Sigmoid colon (tissue), 4 donors: ENCODE data around the gene KDM4E.

Source experiments
- POLR2AphosphoS5 ChIP-seq, 4 donors: sonication (generic); formaldehyde crosslinking; IDR thresholded peaks; one replicate each; pipeline ENCODE4 v1.6.1; 2017; ENCODE audit warnings: antibody characterized with exemption in 4 of 4
- TF ChIP-seq, protein P1 (sequence below), 4 experiments: fragments of 450-650 bp in 3 of 4; fragments of 200-600 bp in 1 of 4; IDR thresholded peaks; one replicate each; pipeline ENCODE4 v1.5.1; 2016 to 2019; ENCODE audit warnings: antibody characterized with exemption in 4 of 4, mild to moderate bottlenecking in 3 of 4, moderate library complexity in 2 of 4

DNA sequence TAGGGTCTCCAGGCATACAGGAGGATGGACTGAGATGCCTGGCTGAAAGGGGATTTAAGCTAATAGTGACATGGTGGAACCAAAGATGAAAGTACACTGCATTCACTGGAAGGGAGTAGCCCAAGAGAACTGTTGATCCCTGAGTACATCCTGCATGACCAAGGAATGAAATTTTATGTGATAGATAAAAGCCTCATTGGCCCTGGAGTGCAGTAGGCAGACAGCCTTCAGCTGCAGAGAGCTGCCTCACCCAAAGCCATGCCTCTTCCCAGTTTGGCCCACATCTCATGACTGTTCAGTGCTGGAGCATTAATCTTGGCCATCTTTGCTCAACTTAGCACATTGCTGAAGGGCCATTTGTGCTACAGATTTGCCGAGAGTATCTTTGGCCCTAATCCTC, 8.0 kb downstream of the KDM4E start:
- no peak for TF ChIP-seq POLR2AphosphoS5 (IDR thresholded peaks at IDR 0.05)
- TF ChIP-seq, protein P1, sequence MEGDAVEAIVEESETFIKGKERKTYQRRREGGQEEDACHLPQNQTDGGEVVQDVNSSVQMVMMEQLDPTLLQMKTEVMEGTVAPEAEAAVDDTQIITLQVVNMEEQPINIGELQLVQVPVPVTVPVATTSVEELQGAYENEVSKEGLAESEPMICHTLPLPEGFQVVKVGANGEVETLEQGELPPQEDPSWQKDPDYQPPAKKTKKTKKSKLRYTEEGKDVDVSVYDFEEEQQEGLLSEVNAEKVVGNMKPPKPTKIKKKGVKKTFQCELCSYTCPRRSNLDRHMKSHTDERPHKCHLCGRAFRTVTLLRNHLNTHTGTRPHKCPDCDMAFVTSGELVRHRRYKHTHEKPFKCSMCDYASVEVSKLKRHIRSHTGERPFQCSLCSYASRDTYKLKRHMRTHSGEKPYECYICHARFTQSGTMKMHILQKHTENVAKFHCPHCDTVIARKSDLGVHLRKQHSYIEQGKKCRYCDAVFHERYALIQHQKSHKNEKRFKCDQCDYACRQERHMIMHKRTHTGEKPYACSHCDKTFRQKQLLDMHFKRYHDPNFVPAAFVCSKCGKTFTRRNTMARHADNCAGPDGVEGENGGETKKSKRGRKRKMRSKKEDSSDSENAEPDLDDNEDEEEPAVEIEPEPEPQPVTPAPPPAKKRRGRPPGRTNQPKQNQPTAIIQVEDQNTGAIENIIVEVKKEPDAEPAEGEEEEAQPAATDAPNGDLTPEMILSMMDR (IDR thresholded peaks at IDR 0.05), result no peak
